ENCODE data around the gene SCYGR7. TPM values are rescaled to one million over a fixed set of nuclear protein-coding genes. Genes with fewer than 3 reads are reported as not detected.
"Not testable (repeated sequence)": the region's sequence is repeated elsewhere in the genome, so short reads cannot be mapped to it uniquely, and the experiment has no call there.

The SCYGR7 gene
- total and polyA plus RNA-seq, 2 experiments from 2014 or later = not detected

DNA sequence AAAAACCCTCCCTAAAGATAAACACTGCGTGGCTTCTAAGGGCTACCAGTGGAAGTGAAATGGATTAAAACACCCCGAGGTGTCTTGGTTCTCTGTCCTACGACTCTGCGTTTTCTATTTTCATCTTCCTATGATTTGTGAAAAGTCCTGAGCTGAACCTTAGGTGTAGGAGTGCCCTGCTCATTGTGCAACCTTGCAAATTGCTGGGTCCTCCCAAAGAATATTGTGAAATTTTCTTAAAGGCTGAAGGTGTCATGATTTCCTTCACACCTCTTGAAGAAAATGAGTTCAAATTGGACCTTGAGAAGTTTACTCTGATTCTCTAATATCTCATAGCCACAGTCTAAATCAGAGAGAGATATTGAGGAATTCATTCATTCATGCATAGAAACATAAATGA, 8.5 kb upstream of the SCYGR7 start:
- H3K4me2 ChIP-seq = no peak overlapping the region
- H4K20me1 ChIP-seq (ENCODE audit: insufficient read depth, poor library complexity, severe bottlenecking) = no peaks in the 10 kb centered on the region
- no peaks in the 10 kb centered on the region for H3K9me2 ChIP-seq (replicated peaks; ENCODE audit: insufficient read depth)
- H2AFZ ChIP-seq = no peak overlapping the region
- no peaks in the 10 kb centered on the region for H3K27me3 ChIP-seq
- WGBS (ENCODE audit: low lambda C conversion rate, missing lambda C conversion rate) = 86% methylated on average over 4 of the region's 4 CpGs
- no peaks in the 10 kb centered on the region for H3K36me3 ChIP-seq (replicated peaks; ENCODE audit: insufficient read depth, low read depth)
- peaks cover 2% of the 10 kb centered on the region for H3K79me2 ChIP-seq
- no peak for DNase-seq (ENCODE audit: low spot score)
- no peak overlapping the region for H3K27ac ChIP-seq
- TF ChIP-seq EZH2 (IDR thresholded peaks at IDR 0.05; ENCODE audit: borderline replicate concordance) (no peak), EZH2phosphoT487 (IDR thresholded peaks at IDR 0.05; ENCODE audit: low read depth, severe bottlenecking, unreplicated experiment) (no peak)
- TF ChIP-seq, protein P1, sequence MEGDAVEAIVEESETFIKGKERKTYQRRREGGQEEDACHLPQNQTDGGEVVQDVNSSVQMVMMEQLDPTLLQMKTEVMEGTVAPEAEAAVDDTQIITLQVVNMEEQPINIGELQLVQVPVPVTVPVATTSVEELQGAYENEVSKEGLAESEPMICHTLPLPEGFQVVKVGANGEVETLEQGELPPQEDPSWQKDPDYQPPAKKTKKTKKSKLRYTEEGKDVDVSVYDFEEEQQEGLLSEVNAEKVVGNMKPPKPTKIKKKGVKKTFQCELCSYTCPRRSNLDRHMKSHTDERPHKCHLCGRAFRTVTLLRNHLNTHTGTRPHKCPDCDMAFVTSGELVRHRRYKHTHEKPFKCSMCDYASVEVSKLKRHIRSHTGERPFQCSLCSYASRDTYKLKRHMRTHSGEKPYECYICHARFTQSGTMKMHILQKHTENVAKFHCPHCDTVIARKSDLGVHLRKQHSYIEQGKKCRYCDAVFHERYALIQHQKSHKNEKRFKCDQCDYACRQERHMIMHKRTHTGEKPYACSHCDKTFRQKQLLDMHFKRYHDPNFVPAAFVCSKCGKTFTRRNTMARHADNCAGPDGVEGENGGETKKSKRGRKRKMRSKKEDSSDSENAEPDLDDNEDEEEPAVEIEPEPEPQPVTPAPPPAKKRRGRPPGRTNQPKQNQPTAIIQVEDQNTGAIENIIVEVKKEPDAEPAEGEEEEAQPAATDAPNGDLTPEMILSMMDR (IDR thresholded peaks at IDR 0.05; ENCODE audit: poor library complexity) = no peak
- no peak overlapping the region for H3K4me3 ChIP-seq
- peaks cover 20% of the 10 kb centered on the region for H3K4me1 ChIP-seq (ENCODE audit: insufficient read depth)
- H3K9me3 ChIP-seq (ENCODE audit: low read depth) = no peaks in the 10 kb centered on the region

DNA sequence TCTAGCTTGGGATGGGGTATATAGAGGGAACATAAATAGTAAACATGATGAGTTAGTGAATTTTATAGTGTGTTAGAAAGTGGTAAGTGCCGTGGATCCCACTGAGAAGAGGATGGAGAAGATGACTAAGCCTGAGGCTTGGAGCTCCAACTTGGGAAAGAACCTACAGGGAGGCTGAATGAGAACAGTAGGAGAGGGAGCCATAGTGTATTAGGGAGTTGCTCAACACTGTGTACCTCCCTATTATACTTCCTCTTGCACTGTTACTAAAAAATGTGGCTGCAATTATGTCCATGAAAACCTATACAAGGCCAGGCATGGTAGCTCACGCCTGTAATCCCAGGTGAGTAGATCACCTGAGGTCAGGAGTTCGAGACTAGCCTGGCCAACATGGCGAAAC, 7.5 kb upstream of the SCYGR7 start:
- Histone ChIP-seq H3K27me3 (no peaks in the 10 kb centered on the region), H3K4me1 (ENCODE audit: insufficient read depth) (peaks cover 20% of the 10 kb centered on the region), H4K20me1 (ENCODE audit: insufficient read depth, poor library complexity, severe bottlenecking) (no peaks in the 10 kb centered on the region), H3K36me3 (replicated peaks; ENCODE audit: insufficient read depth, low read depth) (no peaks in the 10 kb centered on the region), H2AFZ (no peak overlapping the region), H3K4me2 (no peak overlapping the region), H3K9me3 (ENCODE audit: low read depth) (no peaks in the 10 kb centered on the region), H3K9me2 (replicated peaks; ENCODE audit: insufficient read depth) (no peaks in the 10 kb centered on the region), H3K79me2 (peaks cover 2% of the 10 kb centered on the region), H3K27ac (no peak overlapping the region), H3K4me3 (no peak overlapping the region)
- DNase-seq (ENCODE audit: low spot score) = no peak
- TF ChIP-seq, protein P1 (IDR thresholded peaks at IDR 0.05; ENCODE audit: poor library complexity) = no peak
- TF ChIP-seq EZH2 (IDR thresholded peaks at IDR 0.05; ENCODE audit: borderline replicate concordance) = no peak
- TF ChIP-seq EZH2phosphoT487 (IDR thresholded peaks at IDR 0.05; ENCODE audit: low read depth, severe bottlenecking, unreplicated experiment) = no peak
- 87% methylated on average over 4 of the region's 4 CpGs for WGBS (ENCODE audit: low lambda C conversion rate, missing lambda C conversion rate)

GRCh38 chr2:227722821-227723220, 5.3 kb upstream of the SCYGR7 start:
- 48% methylated on average over 7 of the region's 7 CpGs for WGBS (ENCODE audit: low lambda C conversion rate, missing lambda C conversion rate)
- not testable (repeated sequence) for H4K20me1 ChIP-seq (ENCODE audit: insufficient read depth, poor library complexity, severe bottlenecking); H3K4me3 ChIP-seq; H3K27me3 ChIP-seq; H2AFZ ChIP-seq; H3K9me2 ChIP-seq (replicated peaks; ENCODE audit: insufficient read depth); H3K36me3 ChIP-seq (replicated peaks; ENCODE audit: insufficient read depth, low read depth); DNase-seq (ENCODE audit: low spot score); H3K79me2 ChIP-seq; H3K9me3 ChIP-seq (ENCODE audit: low read depth)
- H3K4me1 ChIP-seq (ENCODE audit: insufficient read depth) = peaks cover 20% of the 10 kb centered on the region
- peak overlapping the region; percentile 62 for H3K4me2 ChIP-seq
- H3K27ac ChIP-seq = peak overlapping the region; percentile 82

DNA sequence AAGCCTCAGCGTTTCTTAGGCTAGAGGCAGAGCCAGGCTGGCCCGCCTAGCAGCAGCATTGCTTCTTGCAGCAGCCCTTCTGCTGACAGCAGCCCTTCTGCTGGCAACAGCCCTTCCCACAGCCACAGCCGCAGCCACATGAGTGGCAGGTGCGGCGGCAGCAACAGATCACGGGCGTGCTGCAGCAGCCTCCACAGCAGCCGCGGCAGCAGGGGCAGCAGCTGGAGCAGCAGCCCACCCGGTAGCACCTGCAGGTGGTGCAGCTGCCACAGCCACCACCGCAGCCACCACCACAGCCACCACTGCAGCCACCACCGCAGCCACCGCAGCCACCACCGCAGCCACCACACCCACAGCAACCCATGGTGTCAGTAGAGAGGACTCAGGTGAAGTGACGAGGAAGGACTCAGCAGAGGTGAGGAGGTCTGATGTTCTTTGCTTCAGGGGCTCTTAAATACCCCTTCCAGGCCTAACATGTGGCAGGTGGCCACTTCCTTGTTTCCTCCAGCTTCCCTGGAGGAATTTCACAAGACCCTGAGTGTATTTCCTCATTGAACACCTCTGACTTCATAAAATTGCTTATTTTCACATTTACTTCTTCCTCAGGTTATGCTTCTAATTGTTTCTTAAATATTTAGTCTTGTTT, 3.6 kb upstream of the SCYGR7 start, which contains the start of gene SCYGR6:
SCYGR6 (minus strand) TSS at position 364 of the 646 bp plus-strand sequence; CDS start at position 364, 0 bp downstream.
- no peak within 1 kb of the TSS for H3K4me2 ChIP-seq
- H3K27me3 ChIP-seq = no peaks in the 10 kb centered on the region
- H3K4me1 ChIP-seq (ENCODE audit: insufficient read depth) = peaks cover 12% of the 10 kb centered on the region
- H2AFZ ChIP-seq = no peak within 1 kb of the TSS
- no peaks in the 10 kb centered on the region for H4K20me1 ChIP-seq (ENCODE audit: insufficient read depth, poor library complexity, severe bottlenecking)
- H3K79me2 ChIP-seq = no peaks in the 10 kb centered on the region
- TF ChIP-seq EZH2 (IDR thresholded peaks at IDR 0.05; ENCODE audit: borderline replicate concordance) (no peak), EZH2phosphoT487 (IDR thresholded peaks at IDR 0.05; ENCODE audit: low read depth, severe bottlenecking, unreplicated experiment) (no peak)
- TF ChIP-seq, protein P1 (IDR thresholded peaks at IDR 0.05; ENCODE audit: poor library complexity) = no peak
- peak within 1 kb of the TSS; percentile 82 for H3K27ac ChIP-seq
- WGBS (ENCODE audit: low lambda C conversion rate, missing lambda C conversion rate) = 99% methylated on average over 15 of the region's 15 CpGs
- no peak within 1 kb of the TSS for H3K4me3 ChIP-seq
- no peak for DNase-seq (ENCODE audit: low spot score)
- no peaks in the 10 kb centered on the region for H3K9me2 ChIP-seq (replicated peaks; ENCODE audit: insufficient read depth)
- H3K36me3 ChIP-seq (replicated peaks; ENCODE audit: insufficient read depth, low read depth) = no peaks in the 10 kb centered on the region
- no peaks in the 10 kb centered on the region for H3K9me3 ChIP-seq (ENCODE audit: low read depth)

All from hepatocyte (in vitro differentiated cells).